Measurements from ENCODE around the gene KCNQ5.

DNA sequence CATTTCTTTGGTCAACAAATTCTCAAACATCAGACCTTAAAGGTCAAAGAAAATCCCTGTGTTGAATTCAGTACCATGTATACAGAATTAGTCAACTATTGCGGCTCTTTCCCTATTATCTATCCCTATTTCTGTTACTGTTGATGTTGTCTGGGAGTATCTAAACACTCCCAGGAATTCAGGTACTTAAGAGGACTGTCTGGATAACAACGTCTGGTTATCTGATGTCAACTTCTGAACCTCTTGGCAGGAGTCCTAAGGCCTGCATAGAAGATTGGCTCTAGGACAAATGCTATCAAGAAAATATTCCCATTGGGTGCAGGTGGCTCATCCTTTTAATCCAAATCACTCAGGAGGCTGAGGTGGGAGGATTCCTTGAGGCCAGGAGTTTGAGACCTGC is 347.8 kb downstream of the KCNQ5 start:
- TF ChIP-seq, protein P1, sequence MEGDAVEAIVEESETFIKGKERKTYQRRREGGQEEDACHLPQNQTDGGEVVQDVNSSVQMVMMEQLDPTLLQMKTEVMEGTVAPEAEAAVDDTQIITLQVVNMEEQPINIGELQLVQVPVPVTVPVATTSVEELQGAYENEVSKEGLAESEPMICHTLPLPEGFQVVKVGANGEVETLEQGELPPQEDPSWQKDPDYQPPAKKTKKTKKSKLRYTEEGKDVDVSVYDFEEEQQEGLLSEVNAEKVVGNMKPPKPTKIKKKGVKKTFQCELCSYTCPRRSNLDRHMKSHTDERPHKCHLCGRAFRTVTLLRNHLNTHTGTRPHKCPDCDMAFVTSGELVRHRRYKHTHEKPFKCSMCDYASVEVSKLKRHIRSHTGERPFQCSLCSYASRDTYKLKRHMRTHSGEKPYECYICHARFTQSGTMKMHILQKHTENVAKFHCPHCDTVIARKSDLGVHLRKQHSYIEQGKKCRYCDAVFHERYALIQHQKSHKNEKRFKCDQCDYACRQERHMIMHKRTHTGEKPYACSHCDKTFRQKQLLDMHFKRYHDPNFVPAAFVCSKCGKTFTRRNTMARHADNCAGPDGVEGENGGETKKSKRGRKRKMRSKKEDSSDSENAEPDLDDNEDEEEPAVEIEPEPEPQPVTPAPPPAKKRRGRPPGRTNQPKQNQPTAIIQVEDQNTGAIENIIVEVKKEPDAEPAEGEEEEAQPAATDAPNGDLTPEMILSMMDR (IDR thresholded peaks at IDR 0.05), result no peak
- no peak for TF ChIP-seq POLR2AphosphoS5 (IDR thresholded peaks at IDR 0.05; ENCODE audit: insufficient read depth in 1 of 2, low read depth in 1 of 2)

Measured in vagina (tissue), 2 donors.